NCI-H146 (cell line): ENCODE data around the gene LGALS9B.
"Not testable (repeated sequence)": the region's sequence is repeated elsewhere in the genome, so short reads cannot be mapped to it uniquely, and the experiment has no call there.

Source experiments
- DNase-seq: peaks from one replicate; lab custom pipeline; 2025; lab: John Stamatoyannopoulos, UW

The LGALS9B gene

GRCh38 chr17:20466999-20467398 lies 340 bp downstream of the LGALS9B start:
- DNase-seq = not testable (repeated sequence)

DNA sequence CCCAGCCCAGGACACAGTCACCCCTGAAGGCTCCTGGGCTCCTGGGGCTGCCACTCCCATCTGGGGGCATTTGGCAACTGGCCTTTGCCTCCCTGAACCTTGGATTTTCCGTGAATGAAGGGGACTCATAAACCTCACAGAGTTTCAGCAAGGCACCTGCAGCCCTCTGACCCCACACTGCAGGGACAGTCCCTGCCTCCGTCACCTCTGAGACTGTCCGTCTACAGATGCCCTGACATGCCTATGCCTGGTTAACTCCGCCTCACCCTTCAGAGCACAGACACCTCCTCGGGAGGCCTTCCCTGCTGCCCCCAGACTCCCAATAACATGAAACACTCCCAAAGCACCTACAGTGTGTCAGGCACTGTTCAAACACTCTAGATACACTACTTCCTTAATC lies 786 bp downstream of the LGALS9B start:
- not testable (repeated sequence) for DNase-seq

- not testable (repeated sequence) for DNase-seq
These were observed 1.8 kb downstream of the LGALS9B start for GRCh38 chr17:20465535-20465934.

- DNase-seq = not testable (repeated sequence)
These were observed 2.4 kb downstream of the LGALS9B start for GRCh38 chr17:20464854-20465414.

DNA sequence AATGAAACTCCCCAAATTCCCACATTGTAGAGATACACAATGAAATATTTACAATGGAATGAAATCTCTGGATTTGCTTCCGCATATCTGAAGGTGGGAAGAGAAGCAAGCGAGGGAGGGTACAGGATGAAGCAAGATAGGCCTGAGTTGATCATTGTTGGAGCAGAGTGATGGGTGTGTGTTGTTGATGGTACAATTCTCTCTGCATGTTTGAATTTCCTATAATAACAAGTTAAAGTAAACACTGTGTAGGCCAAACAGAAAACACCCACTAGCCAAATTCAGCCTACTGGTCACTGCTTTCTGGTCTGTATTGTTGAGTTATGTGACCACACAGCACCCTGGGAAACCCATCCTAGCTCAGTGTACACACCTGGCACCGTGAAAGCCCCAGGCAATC lies 5.2 kb downstream of the LGALS9B start:
- not testable (repeated sequence) for DNase-seq

- DNase-seq = not testable (repeated sequence)
These were observed 9.4 kb downstream of the LGALS9B start for GRCh38 chr17:20457848-20458381.

DNA sequence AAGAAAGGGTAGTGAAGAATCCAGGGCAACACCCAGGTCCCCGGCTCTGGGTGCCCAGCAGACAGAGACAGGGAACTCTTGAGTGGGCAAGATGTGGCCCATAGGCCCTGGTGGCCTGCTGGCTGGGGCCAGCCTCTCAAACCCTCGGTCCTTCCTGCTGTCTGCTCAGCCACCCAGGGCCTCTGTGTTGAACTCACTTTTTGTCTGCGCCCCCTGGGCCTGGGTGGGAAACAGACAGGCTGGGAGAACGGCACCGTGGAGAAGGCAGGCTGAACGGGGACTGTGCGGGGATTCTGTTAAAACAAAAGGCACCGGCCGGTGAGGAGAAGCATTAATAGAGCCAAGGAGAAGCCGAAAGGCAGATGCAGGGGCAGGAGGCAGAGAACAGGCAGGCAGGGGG lies 12.2 kb downstream of the LGALS9B start:
- DNase-seq = not testable (repeated sequence)

DNA sequence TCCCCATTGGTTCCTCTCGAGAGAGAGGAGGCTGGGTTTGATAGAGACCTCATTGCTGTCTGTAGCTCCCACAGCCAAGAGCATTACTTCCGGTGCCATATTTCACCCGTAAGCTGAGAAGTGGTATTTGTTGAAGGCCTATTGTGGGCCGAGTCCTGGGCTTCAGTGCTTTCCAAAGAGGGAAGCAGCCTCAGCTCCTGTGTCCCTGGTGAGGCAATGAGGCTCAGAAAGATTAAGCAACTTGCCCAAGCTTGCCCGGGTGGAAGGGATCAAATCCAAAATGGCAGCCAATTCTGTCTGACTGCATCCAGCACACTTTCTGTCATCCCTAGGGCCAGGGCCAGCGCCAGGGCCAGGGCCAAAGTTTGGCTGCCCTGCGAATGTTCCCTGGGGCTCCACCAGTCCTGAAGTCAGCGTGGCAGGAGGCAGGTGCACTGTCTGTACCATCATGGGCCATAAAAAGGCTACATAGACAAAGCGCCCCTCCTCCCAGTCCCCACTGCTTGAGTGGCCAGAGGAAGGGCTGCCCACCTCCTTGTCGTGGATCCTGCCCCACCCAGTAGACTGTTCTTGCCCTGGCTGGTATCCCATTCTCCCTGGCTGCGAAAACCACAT lies 13.4 kb downstream of the LGALS9B start:
- not testable (repeated sequence) for DNase-seq

GRCh38 chr17:20450852-20451251 lies 16.5 kb downstream of the LGALS9B start:
- DNase-seq = not testable (repeated sequence)

DNA sequence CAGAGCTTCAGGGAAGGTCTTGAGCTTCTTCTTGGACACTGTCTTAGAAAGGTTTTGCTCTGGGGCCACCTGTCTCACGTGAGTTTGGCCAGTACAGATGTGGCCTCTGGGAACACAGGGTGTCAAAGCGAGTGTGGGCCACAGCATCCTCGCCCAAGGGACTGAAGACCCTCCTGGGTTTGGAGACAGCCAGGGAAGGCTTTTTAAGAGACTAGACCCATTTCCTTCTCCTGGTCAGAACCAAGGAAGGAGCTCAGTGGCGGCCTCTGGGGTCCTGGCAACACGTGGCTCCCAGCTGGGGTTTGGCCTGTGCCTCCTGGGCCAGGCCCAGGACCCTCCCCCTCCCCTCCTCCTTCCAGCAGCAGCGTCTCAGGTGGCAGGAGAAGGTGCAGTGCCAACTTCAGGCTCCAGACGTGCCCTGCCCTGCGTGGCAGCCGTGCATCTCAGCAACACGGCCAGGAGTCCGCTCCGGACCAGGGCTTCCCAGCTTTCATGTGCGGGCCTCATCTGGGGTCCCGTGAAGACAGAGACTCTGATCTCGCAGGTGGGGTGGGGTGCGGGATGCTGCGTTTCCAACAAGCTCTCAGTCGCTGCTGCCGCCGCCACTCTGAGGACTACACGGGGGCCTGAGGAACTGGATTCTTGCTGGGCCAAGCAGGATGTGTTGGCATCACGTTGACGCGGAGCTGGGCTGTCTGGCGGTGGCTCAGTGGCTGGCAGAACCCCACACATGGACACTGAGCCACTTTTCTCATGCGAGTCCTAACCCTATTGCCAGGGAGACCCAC lies 19.6 kb downstream of the LGALS9B start:
- DNase-seq = not testable (repeated sequence)

DNA sequence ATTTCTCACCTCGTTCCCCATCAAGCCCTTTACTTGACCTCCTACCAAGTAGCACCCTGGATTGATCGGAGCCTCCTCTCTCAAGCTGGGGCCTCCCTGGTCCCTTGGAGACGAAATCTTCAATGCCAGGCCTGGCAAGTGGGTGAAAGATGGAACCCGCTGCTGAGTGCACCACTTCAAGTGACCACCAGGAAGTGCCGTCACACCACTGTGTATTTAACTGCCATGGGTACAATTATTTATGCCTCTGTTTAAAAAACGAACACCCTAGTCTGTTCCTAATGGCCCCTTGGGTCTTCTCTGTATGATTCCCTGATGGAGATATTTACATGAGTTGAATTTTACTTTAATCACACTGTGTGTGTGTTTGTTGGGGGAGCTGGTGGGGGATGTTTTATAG lies 20.4 kb downstream of the LGALS9B start:
- DNase-seq = not testable (repeated sequence)

DNA sequence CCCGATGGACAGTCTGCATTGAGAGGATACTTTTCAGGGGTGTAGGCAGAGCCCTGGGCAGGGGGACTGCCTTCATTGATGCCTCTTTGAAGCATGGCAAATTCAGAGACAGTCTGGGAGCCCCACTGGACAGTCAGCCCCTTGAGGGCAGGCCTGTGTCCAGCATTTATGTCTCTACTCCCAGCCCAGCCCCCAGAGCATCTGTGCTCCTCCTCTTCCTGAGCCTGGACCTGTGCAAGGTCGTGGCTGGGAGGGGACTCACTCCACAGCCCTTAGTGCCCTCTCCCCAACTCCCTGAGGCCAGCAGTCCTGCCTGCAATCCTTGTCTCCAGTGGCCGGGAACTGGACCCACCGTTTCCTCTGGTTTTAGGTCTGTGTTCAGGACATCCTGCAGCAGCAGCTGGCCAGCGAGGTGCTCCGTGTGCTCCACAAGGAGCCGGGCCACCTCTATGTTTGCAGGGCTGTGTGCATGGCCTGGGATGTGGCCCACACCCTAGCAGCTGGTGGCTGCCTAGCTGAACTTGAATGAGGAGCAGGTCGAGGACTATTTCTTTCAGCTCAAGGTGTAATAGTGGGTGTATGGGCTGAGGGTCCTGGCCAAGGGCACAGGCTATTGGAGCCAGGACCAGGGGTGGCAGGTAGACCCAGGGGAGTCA lies 22.6 kb downstream of the LGALS9B start:
- DNase-seq = not testable (repeated sequence)

- DNase-seq = not testable (repeated sequence)
These were observed 23.2 kb downstream of the LGALS9B start for GRCh38 chr17:20444173-20444572.

DNA sequence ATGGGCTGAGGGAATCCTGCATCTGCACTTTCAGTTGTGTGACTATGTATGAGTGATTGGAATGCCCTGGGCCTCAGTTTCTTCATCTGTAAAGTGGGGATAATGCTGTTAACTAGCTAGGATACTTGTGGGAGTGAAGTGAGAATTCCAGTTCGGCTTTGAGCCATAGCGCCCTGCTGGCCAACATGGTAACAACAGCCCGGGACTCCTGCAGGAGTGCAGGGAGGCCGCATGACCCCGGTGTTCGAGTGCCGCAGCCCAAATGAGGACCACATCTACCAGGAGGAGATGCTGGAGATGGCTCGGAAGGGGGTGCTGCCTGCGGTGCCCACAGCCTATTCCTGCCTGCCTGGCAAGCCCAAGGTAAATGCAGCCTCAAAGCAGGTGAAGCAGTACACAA lies 23.7 kb downstream of the LGALS9B start:
- not testable (repeated sequence) for DNase-seq

DNA sequence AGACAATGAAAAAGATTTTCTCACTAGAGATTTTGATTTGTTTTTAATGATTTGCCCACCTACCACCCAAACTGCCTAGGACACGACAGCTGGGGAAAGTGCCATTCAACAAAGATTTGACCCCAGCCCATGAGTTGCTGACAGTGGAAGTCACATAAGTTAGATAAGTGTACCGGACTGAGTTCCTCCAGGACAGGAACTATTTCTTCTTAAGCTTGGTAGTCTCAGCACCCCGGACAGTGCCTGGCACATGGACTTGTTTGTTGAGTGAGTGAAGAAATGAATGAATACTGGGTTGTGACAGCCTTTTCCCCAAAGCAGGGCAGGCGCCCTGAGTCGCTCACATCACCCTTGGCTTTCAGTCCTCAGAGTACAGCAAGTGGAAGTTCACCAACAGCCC lies 26.7 kb downstream of the LGALS9B start:
- not testable (repeated sequence) for DNase-seq

DNA sequence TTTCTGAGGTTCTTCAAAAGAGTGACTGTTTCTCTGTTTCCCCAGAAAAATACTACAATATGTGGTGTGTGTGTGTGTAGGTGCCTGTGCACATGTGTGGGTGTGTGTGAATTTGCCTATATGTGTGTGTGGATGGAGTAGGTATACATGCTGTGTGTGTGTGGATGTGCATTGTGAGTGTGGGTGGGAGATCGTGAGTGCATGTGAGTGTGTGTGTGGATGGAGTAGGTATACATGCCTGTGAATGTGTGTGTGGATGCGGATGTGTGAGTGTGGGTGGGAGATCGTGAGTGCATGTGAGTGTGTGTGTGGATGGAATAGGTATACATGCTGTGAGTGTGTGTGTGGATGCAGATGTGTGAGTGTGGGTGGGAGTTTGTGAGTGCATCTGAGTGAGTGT lies 32.2 kb downstream of the LGALS9B start:
- DNase-seq = not testable (repeated sequence)

DNA sequence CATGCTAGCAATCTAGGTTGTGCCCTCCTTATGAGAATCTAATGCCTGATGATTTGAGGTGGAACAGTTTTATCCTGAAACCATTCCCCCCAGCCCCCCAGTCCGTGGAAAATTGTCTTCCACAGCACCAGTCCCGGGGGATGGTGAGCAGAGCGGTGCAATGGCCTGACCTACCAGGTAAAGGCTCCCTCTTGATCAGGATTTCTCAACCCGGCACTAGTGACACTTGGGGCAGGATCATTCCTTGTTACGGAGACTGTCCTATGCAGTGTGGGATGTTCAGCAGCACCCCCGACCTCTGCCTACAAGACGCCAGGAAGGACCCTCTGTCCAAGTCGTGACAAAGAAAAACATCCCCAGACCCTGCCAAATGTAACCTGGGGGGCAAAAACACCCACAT lies 34.0 kb downstream of the LGALS9B start:
- not testable (repeated sequence) for DNase-seq

- not testable (repeated sequence) for DNase-seq
These were observed 40.1 kb downstream of the LGALS9B start for GRCh38 chr17:20427264-20427663.

DNA sequence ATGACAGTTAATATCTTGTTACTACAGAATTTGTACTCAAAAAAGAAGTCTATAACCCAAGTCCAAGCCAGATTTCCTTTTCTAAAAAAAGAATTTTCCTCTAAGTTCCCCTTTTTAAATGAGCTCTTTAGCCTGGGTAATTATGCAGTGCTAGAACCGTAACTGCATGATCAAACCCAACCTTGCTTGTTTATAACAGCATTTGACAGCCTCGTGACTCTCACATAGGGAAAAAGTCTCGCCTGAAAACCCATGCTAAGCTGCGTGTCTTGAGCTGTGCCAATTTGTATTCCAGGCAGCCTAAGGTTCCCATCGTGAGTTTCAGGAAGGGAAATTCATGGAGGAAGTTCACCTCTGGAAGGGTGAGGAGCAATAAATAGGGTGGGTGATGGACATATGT lies 44.5 kb downstream of the LGALS9B start:
- DNase-seq = not testable (repeated sequence)

- not testable (repeated sequence) for DNase-seq
These were observed 48.5 kb downstream of the LGALS9B start for GRCh38 chr17:20418838-20419237.

DNA sequence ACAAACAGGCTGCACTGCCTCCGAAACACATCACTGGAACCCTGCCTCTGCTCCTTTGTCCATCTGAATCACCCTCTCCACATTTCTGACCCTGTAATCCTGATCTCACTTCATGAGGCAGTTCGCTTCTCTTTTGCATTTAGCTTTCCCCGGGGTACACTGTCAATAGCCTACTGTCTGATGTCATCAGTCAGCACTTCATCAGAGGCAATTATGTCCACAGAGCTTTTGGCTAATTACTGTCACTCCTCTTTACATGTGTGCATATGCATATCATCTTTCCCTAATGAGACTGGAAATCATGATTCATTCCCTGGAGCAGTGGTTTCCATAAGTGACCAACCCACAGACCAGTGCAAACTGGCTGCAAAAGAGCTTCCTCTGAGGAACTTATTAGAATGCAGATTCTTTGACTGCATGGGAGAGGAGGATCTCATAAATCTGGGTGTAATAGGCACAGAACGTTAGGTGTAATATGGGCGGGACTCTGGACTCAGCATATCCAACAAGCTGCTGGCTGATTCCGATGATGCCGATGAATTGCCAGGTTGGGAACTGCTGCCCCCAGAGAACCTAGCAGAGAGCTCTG lies 49.8 kb downstream of the LGALS9B start:
- DNase-seq = not testable (repeated sequence)
